ENCODE results near the gene MS4A4A. TPM values are rescaled to one million over a fixed set of nuclear protein-coding genes. Genes with fewer than 3 reads are reported as not detected.

The MS4A4A gene
- total RNA-seq, 1 donor from 2014 or later = not detected

- no peak for TF ChIP-seq CTCF (IDR thresholded peaks at IDR 0.05)
- H3K9me3 Mint-ChIP-seq (ENCODE audit: low read depth) = no peaks in the 10 kb centered on the region
- no peak overlapping the region for H3K27ac Mint-ChIP-seq (ENCODE audit: unreplicated experiment)
- H3K4me3 Mint-ChIP-seq (ENCODE audit: unreplicated experiment) = no peak overlapping the region
- no peaks in the 10 kb centered on the region for H3K4me1 Mint-ChIP-seq (ENCODE audit: low read depth)
- peaks cover 6% of the 10 kb centered on the region for H3K27me3 Mint-ChIP-seq (ENCODE audit: low read depth)
- DNase-seq (ENCODE audit: low spot score) = no peak
- no peaks in the 10 kb centered on the region for H3K36me3 Mint-ChIP-seq (ENCODE audit: low read depth)
Measured at GRCh38 chr11:60348116-60348515, 67.7 kb downstream of the MS4A4A start.

GRCh38 chr11:60349990-60350389 lies 69.5 kb downstream of the MS4A4A start:
- TF ChIP-seq CTCF (IDR thresholded peaks at IDR 0.05) = no peak
- Mint-ChIP-seq H3K4me1 (ENCODE audit: low read depth) (no peaks in the 10 kb centered on the region), H3K9me3 (ENCODE audit: low read depth) (peaks cover 5% of the 10 kb centered on the region), H3K4me3 (ENCODE audit: unreplicated experiment) (no peak overlapping the region), H3K27me3 (ENCODE audit: low read depth) (peaks cover 3% of the 10 kb centered on the region), H3K27ac (ENCODE audit: unreplicated experiment) (no peak overlapping the region), H3K36me3 (ENCODE audit: low read depth) (no peaks in the 10 kb centered on the region)
- no peak for DNase-seq (ENCODE audit: low spot score)

- DNase-seq (ENCODE audit: low spot score) = no peak
- Mint-ChIP-seq H3K27me3 (ENCODE audit: low read depth) (peaks cover 11% of the 10 kb centered on the region), H3K4me3 (ENCODE audit: unreplicated experiment) (no peak overlapping the region), H3K27ac (ENCODE audit: unreplicated experiment) (no peak overlapping the region), H3K4me1 (ENCODE audit: low read depth) (no peaks in the 10 kb centered on the region), H3K36me3 (ENCODE audit: low read depth) (no peaks in the 10 kb centered on the region), H3K9me3 (ENCODE audit: low read depth) (peaks cover 5% of the 10 kb centered on the region)
- TF ChIP-seq CTCF (IDR thresholded peaks at IDR 0.05) = no peak
Measured at GRCh38 chr11:60357771-60358170, 77.3 kb downstream of the MS4A4A start.

Other genes starting within 250 kb of the MS4A4A start
- gene OOSP2, start 240.3 kb upstream of the MS4A4A start, total RNA-seq = not detected in 3 replicates
- gene MS4A3, start 224.0 kb upstream of the MS4A4A start, total RNA-seq = not detected in 3 replicates
- gene MS4A2, start 192.0 kb upstream of the MS4A4A start, total RNA-seq = not detected in 3 replicates
- not detected in 3 replicates for gene MS4A6A, start 97.6 kb upstream of the MS4A4A start, total RNA-seq
- 0.20 TPM in 1 of 3 replicates, not detected in the others for gene MS4A4E, start 37.5 kb upstream of the MS4A4A start, total RNA-seq
- gene MS4A6E, start 46.6 kb downstream of the MS4A4A start, total RNA-seq = not detected in 3 replicates
- gene MS4A7, start 97.9 kb downstream of the MS4A4A start, total RNA-seq = not detected in 3 replicates
- not detected in 3 replicates for gene MS4A14, start 115.8 kb downstream of the MS4A4A start, total RNA-seq
- not detected in 3 replicates for gene MS4A5, start 148.9 kb downstream of the MS4A4A start, total RNA-seq
- not detected in 3 replicates for gene MS4A1, start 175.2 kb downstream of the MS4A4A start, total RNA-seq
- gene MS4A12, start 212.1 kb downstream of the MS4A4A start, total RNA-seq = not detected in 3 replicates
- not detected in 3 replicates for gene MS4A13, start 234.7 kb downstream of the MS4A4A start, total RNA-seq